Measurements from ENCODE around the gene FKBP14. TPM values are rescaled to one million over a fixed set of nuclear protein-coding genes. Genes with fewer than 3 reads are reported as not detected.

FKBP14 gene
- 1 to 10 TPM; 4.0 to 8.7 (median 5.2) TPM for total RNA-seq
- long read RNA-seq, result 0 reads

DNA sequence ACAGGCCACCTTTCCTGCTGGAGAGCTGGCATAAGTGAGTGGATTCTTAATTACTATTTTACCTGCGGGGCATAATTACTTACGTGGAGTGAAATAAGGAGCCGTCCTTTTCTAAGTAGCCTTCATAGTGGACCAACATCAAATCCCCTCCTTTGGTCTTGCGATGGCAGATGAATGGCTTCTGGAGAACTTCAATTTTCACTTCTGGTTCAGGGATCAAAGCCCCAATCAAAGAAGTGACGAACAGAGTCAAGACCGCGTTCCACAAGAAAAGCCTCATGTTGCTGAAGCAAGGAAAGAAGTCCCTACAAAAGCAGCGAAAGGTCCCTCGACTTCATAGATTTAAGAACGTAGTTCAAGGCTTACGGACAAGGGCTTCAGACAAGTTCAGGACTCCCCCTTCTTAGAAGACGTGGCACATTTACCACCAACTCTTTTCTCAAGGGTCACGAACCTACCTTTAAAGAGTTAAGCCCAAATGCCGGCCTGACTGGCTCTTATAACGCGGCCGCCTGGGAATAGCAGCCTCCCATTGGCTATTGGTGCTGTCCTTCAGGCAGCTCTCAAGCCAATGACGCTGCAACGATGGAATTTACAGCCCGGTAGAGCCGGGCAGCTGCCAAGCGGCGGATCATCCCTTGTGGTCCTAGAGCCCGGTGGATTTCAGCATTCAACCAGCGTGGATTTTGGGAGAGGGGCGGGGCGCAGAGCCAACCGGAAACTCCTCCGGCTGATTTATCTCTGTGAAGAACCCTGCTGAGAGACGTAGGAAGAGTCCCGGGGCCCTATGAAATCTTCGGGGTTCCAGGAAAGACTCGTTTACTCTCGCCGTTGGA lies at the start of gene FKBP14:
FKBP14 (minus strand) TSS at position 474 of the 836 bp plus-strand sequence; CDS start at position 280, 194 bp downstream.
- H3K4me3 ChIP-seq, result peak within 1 kb of the TSS; percentile 86 to 94 (median 88)
- H3K4me1 ChIP-seq, result peaks cover 0 to 27% (median 2%) of the 10 kb centered on the region in 4 donors
- TF ChIP-seq POLR2A (IDR thresholded peaks at IDR 0.05) (peak; percentile 43), CTCF (IDR thresholded peaks at IDR 0.05) (no peak)
- no peaks in the 10 kb centered on the region for H3K36me3 ChIP-seq
- ATAC-seq (peak; percentile 86 to 94 (median 88)), DNase-seq (peak; percentile 96 to 99 (median 98))
- H3K27me3 ChIP-seq, result no peaks in the 10 kb centered on the region
- WGBS (ENCODE audit: insufficient coverage, low coverage, low lambda C conversion rate, missing lambda C conversion rate), result under 1% methylated on average over 28 of the region's 35 CpGs
- peak within 1 kb of the TSS; percentile 68 to 89 (median 79) for H3K27ac ChIP-seq
- no peaks in the 10 kb centered on the region for H3K9me3 ChIP-seq
- intact Hi-C loops (cut with DNase I), result no loop called here

DNA sequence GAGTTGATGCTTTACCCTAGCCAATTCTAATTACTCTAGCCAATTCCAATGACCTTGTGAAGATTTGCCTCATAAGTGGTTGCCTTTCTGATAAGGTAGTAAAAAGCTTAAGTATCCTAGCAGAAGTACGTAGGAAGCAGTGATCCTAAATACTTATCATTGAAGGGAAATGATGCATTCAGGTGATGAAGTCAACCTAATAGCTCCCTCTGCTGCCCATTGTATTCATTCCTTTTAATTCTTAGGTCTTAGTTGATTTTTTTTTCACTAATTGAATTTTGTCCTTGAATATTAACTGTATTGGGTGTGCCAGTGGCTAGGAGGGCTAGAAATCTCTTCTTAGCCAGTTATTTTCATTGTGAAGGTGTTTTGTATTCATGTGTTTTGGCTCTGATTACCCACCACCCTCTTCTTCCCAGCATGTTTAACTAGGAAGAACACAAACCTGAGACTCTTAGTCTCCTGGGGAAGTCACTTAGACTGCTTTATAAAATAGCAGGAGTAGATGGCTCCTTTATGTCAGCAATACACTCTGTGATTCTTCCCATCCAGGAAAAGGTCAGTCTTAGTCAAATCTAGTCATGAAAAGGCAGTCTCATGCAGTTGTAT lies 48.0 kb upstream of the FKBP14 start:
- Histone ChIP-seq H3K36me3 (no peaks in the 10 kb centered on the region), H3K27ac (no peak overlapping the region), H3K4me1 (peaks cover 0 to 14% (median 0%) of the 10 kb centered on the region in 4 donors), H3K4me3 (no peak overlapping the region), H3K9me3 (no peaks in the 10 kb centered on the region), H3K27me3 (no peaks in the 10 kb centered on the region)
- intact Hi-C loops (cut with DNase I), result no loop called here
- no peak for DNase-seq
- TF ChIP-seq POLR2A (IDR thresholded peaks at IDR 0.05) (no peak), CTCF (IDR thresholded peaks at IDR 0.05) (peak; percentile 34 to 58 (median 54))
- 29% methylated on average over 1 of the region's 1 CpG for WGBS (ENCODE audit: insufficient coverage, low coverage, low lambda C conversion rate, missing lambda C conversion rate)
- ATAC-seq, result peak; percentile 55 to 74 (median 60)

GRCh38 chr7:30072735-30073134 lies 46.2 kb upstream of the FKBP14 start:
- peaks cover 0 to 17% (median 0%) of the 10 kb centered on the region in 4 donors for H3K4me1 ChIP-seq
- no peak for DNase-seq
- no peaks in the 10 kb centered on the region for H3K36me3 ChIP-seq
- H3K4me3 ChIP-seq, result no peak overlapping the region
- no peaks in the 10 kb centered on the region for H3K9me3 ChIP-seq
- intact Hi-C loops (cut with DNase I), result no loop called here
- ATAC-seq, result no peak
- TF ChIP-seq POLR2A (IDR thresholded peaks at IDR 0.05) (no peak), CTCF (IDR thresholded peaks at IDR 0.05) (no peak)
- 82% methylated on average over 1 of the region's 1 CpG for WGBS (ENCODE audit: insufficient coverage, low coverage, low lambda C conversion rate, missing lambda C conversion rate)
- H3K27ac ChIP-seq, result no peak overlapping the region
- H3K27me3 ChIP-seq, result no peaks in the 10 kb centered on the region

- no peak for ATAC-seq
These were observed 43.5 kb upstream of the FKBP14 start for GRCh38 chr7:30070052-30070451.

More at GRCh38 chr7:30070052-30070451, 43.5 kb upstream of the FKBP14 start:
- Histone ChIP-seq H3K36me3 (no peaks in the 10 kb centered on the region), H3K4me3 (no peak overlapping the region), H3K27ac (no peak overlapping the region), H3K4me1 (peaks cover 0 to 17% (median 0%) of the 10 kb centered on the region in 4 donors), H3K27me3 (no peaks in the 10 kb centered on the region), H3K9me3 (no peaks in the 10 kb centered on the region)
- no peak for DNase-seq
- no CpG with 5 or more reads among the region's 1 CpG for WGBS (ENCODE audit: insufficient coverage, low coverage, low lambda C conversion rate, missing lambda C conversion rate)
- TF ChIP-seq CTCF (IDR thresholded peaks at IDR 0.05) (no peak), POLR2A (IDR thresholded peaks at IDR 0.05) (no peak)
- intact Hi-C loops (cut with DNase I), result no loop called here

Data from right lobe of liver (tissue), 6 donors.